Panc1 (cell line): ENCODE results near the gene SRSF7.

Experiments used
- POLR2AphosphoS5 ChIP-seq: IDR thresholded peaks from 2 replicates; pipeline ENCODE4 v1.6.1; 2012; ENCODE audit warnings: mild to moderate bottlenecking, low read depth, low read length, moderate library complexity
- TCF7L2 ChIP-seq: IDR thresholded peaks from 2 replicates; pipeline ENCODE4 v1.6.1; 2011; ENCODE audit warnings: mild to moderate bottlenecking, low read depth, low read length, inconsistent platforms
- TF ChIP-seq, protein P1 (sequence below): fragments of 450-650 bp; IDR thresholded peaks from 2 replicates; pipeline ENCODE4 v1.5.1; 2017; ENCODE audit warnings: mild to moderate bottlenecking
- TF ChIP-seq, protein P2 (sequence below), 2 experiments: IDR thresholded peaks; 2 replicates each; pipeline ENCODE4 v1.6.1; 2011 to 2012; ENCODE audit warnings: low read depth in 2 of 2, control low read depth in 1 of 2, low read length in 1 of 2, mild to moderate bottlenecking in 1 of 2, moderate library complexity in 1 of 2; ENCODE audit not compliant: insufficient read depth in 1 of 2

DNA sequence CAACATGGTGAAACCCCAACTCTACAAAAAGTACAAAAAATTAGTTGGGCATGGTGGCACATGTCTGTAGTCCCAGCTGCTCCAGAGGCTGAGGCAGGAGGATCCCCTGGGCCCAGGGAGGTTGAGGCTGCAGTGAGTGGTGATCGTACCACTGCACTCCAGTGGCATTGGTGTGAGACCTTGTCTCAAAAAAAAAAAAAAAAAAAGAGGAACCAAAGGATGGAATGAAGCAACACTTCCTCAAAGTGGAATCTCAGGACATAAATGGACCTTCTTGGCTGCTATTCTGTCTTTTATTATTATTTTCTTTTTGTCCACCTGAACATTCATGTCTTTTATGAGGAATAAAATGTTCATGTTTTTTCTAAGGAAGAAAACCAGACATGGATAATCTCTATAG lies 40.6 kb upstream of the SRSF7 start:
- TF ChIP-seq, protein P1, sequence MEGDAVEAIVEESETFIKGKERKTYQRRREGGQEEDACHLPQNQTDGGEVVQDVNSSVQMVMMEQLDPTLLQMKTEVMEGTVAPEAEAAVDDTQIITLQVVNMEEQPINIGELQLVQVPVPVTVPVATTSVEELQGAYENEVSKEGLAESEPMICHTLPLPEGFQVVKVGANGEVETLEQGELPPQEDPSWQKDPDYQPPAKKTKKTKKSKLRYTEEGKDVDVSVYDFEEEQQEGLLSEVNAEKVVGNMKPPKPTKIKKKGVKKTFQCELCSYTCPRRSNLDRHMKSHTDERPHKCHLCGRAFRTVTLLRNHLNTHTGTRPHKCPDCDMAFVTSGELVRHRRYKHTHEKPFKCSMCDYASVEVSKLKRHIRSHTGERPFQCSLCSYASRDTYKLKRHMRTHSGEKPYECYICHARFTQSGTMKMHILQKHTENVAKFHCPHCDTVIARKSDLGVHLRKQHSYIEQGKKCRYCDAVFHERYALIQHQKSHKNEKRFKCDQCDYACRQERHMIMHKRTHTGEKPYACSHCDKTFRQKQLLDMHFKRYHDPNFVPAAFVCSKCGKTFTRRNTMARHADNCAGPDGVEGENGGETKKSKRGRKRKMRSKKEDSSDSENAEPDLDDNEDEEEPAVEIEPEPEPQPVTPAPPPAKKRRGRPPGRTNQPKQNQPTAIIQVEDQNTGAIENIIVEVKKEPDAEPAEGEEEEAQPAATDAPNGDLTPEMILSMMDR: no peak
- TF ChIP-seq, protein P2, sequence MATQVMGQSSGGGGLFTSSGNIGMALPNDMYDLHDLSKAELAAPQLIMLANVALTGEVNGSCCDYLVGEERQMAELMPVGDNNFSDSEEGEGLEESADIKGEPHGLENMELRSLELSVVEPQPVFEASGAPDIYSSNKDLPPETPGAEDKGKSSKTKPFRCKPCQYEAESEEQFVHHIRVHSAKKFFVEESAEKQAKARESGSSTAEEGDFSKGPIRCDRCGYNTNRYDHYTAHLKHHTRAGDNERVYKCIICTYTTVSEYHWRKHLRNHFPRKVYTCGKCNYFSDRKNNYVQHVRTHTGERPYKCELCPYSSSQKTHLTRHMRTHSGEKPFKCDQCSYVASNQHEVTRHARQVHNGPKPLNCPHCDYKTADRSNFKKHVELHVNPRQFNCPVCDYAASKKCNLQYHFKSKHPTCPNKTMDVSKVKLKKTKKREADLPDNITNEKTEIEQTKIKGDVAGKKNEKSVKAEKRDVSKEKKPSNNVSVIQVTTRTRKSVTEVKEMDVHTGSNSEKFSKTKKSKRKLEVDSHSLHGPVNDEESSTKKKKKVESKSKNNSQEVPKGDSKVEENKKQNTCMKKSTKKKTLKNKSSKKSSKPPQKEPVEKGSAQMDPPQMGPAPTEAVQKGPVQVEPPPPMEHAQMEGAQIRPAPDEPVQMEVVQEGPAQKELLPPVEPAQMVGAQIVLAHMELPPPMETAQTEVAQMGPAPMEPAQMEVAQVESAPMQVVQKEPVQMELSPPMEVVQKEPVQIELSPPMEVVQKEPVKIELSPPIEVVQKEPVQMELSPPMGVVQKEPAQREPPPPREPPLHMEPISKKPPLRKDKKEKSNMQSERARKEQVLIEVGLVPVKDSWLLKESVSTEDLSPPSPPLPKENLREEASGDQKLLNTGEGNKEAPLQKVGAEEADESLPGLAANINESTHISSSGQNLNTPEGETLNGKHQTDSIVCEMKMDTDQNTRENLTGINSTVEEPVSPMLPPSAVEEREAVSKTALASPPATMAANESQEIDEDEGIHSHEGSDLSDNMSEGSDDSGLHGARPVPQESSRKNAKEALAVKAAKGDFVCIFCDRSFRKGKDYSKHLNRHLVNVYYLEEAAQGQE (IDR thresholded peaks at IDR 0.05; ENCODE audit: insufficient read depth in 1 of 2, low read depth in 2 of 2, low read length in 1 of 2): no peak
- TF ChIP-seq TCF7L2: no peak
- no peak for TF ChIP-seq POLR2AphosphoS5
